ENCODE measurements around the gene PSTK.

The PSTK gene, protein sequence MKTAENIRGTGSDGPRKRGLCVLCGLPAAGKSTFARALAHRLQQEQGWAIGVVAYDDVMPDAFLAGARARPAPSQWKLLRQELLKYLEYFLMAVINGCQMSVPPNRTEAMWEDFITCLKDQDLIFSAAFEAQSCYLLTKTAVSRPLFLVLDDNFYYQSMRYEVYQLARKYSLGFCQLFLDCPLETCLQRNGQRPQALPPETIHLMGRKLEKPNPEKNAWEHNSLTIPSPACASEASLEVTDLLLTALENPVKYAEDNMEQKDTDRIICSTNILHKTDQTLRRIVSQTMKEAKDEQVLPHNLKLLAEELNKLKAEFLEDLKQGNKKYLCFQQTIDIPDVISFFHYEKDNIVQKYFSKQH

DNA sequence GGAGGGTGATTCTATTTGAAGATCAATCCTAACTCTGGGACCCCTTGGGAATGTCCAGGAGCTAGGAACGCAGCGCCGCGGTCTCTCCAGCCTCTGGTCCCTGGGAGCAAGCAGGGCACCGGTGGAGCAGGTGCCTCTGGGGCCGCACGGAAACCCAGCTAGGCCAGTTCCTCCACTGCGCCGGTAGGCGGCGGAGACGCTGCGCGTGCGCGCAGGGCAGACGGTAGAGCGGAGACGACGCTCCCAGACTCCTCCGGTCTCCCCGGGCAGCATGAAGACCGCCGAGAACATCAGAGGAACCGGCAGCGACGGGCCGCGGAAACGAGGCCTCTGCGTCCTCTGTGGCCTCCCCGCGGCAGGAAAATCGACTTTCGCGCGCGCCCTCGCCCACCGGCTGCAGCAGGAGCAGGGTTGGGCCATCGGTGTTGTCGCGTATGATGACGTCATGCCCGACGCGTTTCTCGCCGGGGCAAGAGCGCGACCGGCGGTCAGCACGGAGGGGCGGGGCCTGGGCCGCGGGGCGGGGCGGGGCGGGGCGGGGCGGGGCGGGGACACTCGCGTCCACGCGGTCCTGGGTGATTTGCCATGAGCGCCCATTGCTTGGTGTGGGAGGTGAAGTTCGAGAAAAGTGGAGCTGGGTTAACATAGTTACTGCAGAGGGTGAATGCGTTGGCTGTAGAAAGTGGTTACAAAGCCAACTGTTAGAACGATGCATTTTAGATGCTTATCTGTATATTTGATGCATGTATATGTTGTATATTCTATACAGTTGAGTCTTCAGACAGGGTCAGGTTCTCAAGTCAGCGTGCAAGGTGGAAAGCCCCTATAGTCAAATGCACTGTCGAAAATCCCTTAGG is at the start of gene PSTK:
TSS of gene PSTK (plus strand) at position 193 of the 857 bp plus-strand sequence. CDS start at position 272, 79 bp downstream.
- DNase-seq (ENCODE audit: low read depth, low spot score), result peak; percentile 76
- no CpG with 5 or more reads among the region's 73 CpGs for WGBS (ENCODE audit: insufficient coverage, insufficient read length)
- H3K4me1 ChIP-seq (ENCODE audit: control insufficient read depth, insufficient read depth, low read length), result no peaks in the 10 kb centered on the region
- no peaks in the 10 kb centered on the region for H3K27me3 ChIP-seq (ENCODE audit: control insufficient read depth, insufficient read depth, low read length)
- no peaks in the 10 kb centered on the region for H3K36me3 ChIP-seq (ENCODE audit: control insufficient read depth, insufficient read depth, low read length)
- H3K4me3 ChIP-seq (ENCODE audit: low read length), result peak within 1 kb of the TSS; percentile 85; the same call in 1 of the 2 replicates
- no peak within 1 kb of the TSS for H3K27ac ChIP-seq (ENCODE audit: low read length)
- H3K9me3 ChIP-seq (ENCODE audit: control insufficient read depth, insufficient read depth, low read length), result no peaks in the 10 kb centered on the region

DNA sequence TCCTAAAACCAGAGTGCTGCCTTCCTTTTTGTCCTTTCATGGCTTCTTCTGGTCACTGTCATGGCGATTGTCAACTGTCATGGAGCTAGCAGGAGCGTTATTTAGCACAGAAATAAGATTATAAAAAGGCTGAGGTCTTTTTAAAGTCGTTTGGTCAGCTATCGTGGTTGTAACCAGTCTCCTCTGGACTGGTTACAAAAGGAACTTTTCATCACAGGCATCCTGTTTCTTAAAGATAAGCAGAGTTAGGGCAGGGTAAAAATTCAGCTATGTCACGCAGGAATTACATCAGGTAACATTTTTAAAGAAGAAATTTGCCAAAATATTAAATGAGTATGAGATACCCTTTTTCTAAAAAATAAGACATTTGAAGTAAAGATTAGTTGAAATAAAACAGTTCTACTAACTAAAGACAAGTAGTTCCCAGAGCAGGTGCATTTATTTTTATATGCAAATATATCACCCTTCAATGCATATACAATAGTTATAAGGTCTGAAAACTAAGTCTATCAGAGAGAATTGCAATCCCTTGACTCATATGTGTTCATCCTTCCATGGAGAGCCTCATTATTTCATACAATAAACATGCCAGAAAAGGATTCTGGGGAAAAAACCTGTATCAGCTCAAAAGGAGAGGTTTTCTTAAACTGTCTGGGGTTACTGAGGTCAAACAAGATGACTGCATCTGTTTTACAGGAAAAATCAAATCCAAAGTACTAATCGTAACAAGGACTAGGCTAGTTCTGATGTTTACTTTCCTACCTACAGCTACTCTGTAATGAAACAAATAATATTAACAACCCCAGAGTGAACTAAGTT is 48.9 kb upstream of the PSTK start:
- no peaks in the 10 kb centered on the region for H3K9me3 ChIP-seq (ENCODE audit: control insufficient read depth, insufficient read depth, low read length)
- no CpG with 5 or more reads among the region's 6 CpGs for WGBS (ENCODE audit: insufficient coverage, insufficient read length)
- H3K27ac ChIP-seq (ENCODE audit: low read length), result no peak overlapping the region
- H3K4me1 ChIP-seq (ENCODE audit: control insufficient read depth, insufficient read depth, low read length), result no peaks in the 10 kb centered on the region
- no peaks in the 10 kb centered on the region for H3K27me3 ChIP-seq (ENCODE audit: control insufficient read depth, insufficient read depth, low read length)
- no peaks in the 10 kb centered on the region for H3K36me3 ChIP-seq (ENCODE audit: control insufficient read depth, insufficient read depth, low read length)
- no peak overlapping the region for H3K4me3 ChIP-seq (ENCODE audit: low read length)
- DNase-seq (ENCODE audit: low read depth, low spot score), result no peak

DNA sequence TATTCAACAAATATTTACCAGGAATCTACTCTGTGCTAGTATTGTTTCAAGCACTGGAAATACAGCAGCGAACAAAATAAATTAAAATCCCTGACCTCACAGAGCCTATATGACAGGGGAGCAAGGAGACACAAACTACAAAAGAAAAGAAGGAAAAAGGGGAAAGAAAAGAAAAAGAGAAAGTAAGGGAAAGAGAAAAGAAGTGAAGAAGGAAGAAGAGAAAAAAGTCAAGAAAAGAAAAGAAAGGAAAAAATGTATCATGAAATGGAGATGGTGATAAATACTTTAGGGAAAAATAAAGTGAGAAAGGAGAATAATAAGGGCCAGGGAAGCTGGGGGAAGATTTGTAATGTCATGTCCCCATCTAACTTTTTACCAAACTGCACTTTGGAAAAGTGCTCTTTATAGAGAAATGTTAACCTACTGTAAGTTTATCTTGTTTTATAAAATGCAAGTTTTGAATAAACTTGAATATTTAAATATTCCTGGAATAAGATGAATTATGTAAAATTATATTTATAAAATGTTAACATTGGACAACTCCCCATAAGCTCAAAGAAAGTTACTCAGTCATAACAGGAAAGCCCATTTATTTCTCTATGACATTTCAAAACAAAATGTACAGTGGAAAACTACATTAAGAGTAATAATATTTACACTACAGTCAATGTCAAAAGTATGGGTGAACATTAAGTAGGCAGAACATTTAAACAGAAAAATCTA is 40.9 kb upstream of the PSTK start:
- H3K27ac ChIP-seq (ENCODE audit: low read length), result no peak overlapping the region
- H3K27me3 ChIP-seq (ENCODE audit: control insufficient read depth, insufficient read depth, low read length), result no peaks in the 10 kb centered on the region
- DNase-seq (ENCODE audit: low read depth, low spot score), result no peak
- no CpG with 5 or more reads among the region's 1 CpG for WGBS (ENCODE audit: insufficient coverage, insufficient read length)
- no peaks in the 10 kb centered on the region for H3K4me1 ChIP-seq (ENCODE audit: control insufficient read depth, insufficient read depth, low read length)
- H3K9me3 ChIP-seq (ENCODE audit: control insufficient read depth, insufficient read depth, low read length), result no peaks in the 10 kb centered on the region
- H3K4me3 ChIP-seq (ENCODE audit: low read length), result no peak overlapping the region
- H3K36me3 ChIP-seq (ENCODE audit: control insufficient read depth, insufficient read depth, low read length), result no peaks in the 10 kb centered on the region; the same call in 1 of the 2 replicates

DNA sequence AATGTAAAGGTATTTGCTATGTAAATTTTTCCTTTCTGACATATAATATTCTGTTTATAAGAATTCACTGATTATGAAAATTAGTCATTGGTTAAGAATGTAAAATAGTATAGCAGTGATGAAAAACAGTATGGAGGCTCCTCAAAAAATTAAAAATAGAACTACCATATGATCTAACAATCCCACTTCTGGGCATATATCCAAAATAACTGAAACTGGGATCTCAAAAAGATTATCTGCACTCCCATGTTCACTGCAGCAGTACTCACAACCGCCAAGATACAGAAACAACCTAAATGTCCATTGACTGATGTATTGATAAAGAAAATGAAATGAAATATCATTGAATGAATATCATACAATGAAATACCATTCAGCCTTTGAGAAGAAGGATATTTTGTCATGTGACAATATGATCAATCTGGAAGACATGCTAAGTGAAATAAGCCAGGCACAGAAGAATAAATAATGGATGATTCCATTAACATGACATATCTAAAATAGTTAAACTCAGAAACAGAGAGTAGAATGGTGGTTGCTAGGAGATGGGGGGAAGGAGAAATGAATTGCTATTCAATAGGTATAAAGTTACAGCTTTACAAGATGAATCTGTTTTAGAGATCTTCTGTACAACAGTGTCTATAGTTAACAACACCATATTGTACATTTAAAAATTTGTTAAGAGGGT is 40.2 kb upstream of the PSTK start:
- no peaks in the 10 kb centered on the region for H3K4me1 ChIP-seq (ENCODE audit: control insufficient read depth, insufficient read depth, low read length)
- no peaks in the 10 kb centered on the region for H3K27me3 ChIP-seq (ENCODE audit: control insufficient read depth, insufficient read depth, low read length)
- H3K36me3 ChIP-seq (ENCODE audit: control insufficient read depth, insufficient read depth, low read length), result no peaks in the 10 kb centered on the region; the same call in 1 of the 2 replicates
- DNase-seq (ENCODE audit: low read depth, low spot score), result no peak
- H3K9me3 ChIP-seq (ENCODE audit: control insufficient read depth, insufficient read depth, low read length), result no peaks in the 10 kb centered on the region
- no peak overlapping the region for H3K27ac ChIP-seq (ENCODE audit: low read length)
- WGBS (ENCODE audit: insufficient coverage, insufficient read length), result no CpG with 5 or more reads among the region's 1 CpG
- no peak overlapping the region for H3K4me3 ChIP-seq (ENCODE audit: low read length)

DNA sequence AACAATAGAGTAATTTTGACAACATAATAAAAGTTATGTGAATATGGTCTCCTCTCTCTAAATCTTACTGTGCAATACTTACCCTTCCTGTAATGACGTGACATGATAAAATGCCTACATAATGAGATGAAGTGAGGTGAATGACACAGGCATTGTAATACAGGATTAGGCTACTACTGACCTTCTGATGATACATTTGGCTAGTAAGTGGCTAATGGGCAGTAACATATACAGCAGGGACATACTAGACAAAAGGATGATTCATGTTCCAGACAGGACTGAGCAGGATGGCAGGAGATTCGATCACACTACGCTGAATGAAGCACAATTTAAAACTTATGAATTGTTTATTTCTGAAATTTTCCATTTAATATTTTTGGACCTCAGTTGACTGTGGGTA is 30.9 kb upstream of the PSTK start:
- Histone ChIP-seq H3K4me3 (ENCODE audit: low read length) (no peak overlapping the region), H3K36me3 (ENCODE audit: control insufficient read depth, insufficient read depth, low read length) (no peaks in the 10 kb centered on the region), H3K9me3 (ENCODE audit: control insufficient read depth, insufficient read depth, low read length) (no peaks in the 10 kb centered on the region), H3K4me1 (ENCODE audit: control insufficient read depth, insufficient read depth, low read length) (no peaks in the 10 kb centered on the region), H3K27me3 (ENCODE audit: control insufficient read depth, insufficient read depth, low read length) (no peaks in the 10 kb centered on the region), H3K27ac (ENCODE audit: low read length) (no peak overlapping the region)
- DNase-seq (ENCODE audit: low read depth, low spot score), result no peak
- no CpG with 5 or more reads among the region's 3 CpGs for WGBS (ENCODE audit: insufficient coverage, insufficient read length)

DNA sequence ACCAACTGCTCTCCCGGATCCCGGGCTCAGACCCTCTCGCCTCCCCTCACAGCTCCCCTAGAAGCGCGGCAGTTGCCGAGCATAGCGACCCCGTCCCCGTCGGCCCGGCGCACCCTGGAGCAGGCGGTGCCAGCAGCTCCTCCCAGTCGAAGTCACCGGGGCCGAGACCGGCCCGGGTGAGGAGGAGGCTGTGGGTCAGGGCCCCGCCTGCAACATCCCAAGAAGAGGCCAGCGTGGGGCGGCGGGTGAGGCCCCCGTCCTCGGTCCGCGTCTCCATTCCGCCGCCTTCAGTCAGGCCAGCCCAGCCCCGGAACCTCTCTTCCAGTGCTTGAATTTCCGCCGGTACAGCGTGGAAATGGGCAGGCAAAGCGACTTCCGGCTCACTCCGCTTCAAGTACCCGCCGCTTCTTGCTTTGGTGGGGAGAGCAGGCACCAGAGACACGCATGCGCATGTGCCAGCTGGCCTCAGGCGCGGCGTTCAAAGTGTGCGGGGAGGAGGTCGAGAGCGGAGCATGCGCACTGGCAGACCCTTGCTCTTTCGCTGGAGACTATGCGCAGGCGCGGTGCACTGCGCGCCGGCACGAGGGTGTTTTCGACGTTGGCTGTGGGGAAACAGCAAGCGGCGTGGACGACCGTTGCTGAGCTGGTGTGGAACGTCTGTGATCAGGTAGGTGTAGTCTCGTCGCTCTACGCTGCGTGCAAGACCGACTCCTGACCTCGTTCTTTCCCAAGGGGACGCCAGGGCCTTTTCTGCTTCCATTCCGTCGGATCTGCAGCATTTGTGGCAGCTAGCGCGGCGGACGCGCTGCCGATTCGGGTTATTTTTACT is 26.1 kb upstream of the PSTK start, which contains the start of gene C10orf88:
TSS of gene C10orf88 (minus strand) at position 326 of the 829 bp plus-strand sequence. CDS start at position 277, 49 bp downstream.
- DNase-seq (ENCODE audit: low read depth, low spot score), result peak; percentile 94
- peak within 1 kb of the TSS; percentile 61; the same call in 1 of the 2 replicates for H3K4me3 ChIP-seq (ENCODE audit: low read length)
- no CpG with 5 or more reads among the region's 77 CpGs for WGBS (ENCODE audit: insufficient coverage, insufficient read length)
- no peaks in the 10 kb centered on the region for H3K36me3 ChIP-seq (ENCODE audit: control insufficient read depth, insufficient read depth, low read length)
- peaks cover 3% of the 10 kb centered on the region; the same call in 1 of the 2 replicates for H3K27me3 ChIP-seq (ENCODE audit: control insufficient read depth, insufficient read depth, low read length)
- peaks cover 1% of the 10 kb centered on the region; the same call in 1 of the 2 replicates for H3K4me1 ChIP-seq (ENCODE audit: control insufficient read depth, insufficient read depth, low read length)
- H3K27ac ChIP-seq (ENCODE audit: low read length), result no peak within 1 kb of the TSS
- no peaks in the 10 kb centered on the region for H3K9me3 ChIP-seq (ENCODE audit: control insufficient read depth, insufficient read depth, low read length)

DNA sequence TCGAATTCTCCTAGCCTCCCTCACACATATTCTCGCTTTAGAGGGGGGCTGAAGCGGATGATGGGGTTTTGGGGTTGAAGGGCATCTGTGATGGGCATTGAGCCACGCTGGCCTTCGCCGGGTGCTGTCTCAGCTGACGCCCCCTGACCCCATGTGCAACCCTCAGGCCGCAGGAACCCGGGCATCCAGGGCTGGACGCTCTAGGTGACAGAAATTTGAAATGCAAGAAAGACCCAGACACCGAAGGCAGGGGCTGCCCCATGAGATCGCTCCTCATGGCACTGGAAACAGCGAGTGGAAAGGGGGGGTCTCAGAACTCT is 25.5 kb upstream of the PSTK start:
- Histone ChIP-seq H3K27ac (ENCODE audit: low read length) (no peak overlapping the region), H3K4me1 (ENCODE audit: control insufficient read depth, insufficient read depth, low read length) (peaks cover 1% of the 10 kb centered on the region; the same call in 1 of the 2 replicates), H3K36me3 (ENCODE audit: control insufficient read depth, insufficient read depth, low read length) (no peaks in the 10 kb centered on the region), H3K4me3 (ENCODE audit: low read length) (no peak overlapping the region), H3K27me3 (ENCODE audit: control insufficient read depth, insufficient read depth, low read length) (peaks cover 3% of the 10 kb centered on the region; the same call in 1 of the 2 replicates), H3K9me3 (ENCODE audit: control insufficient read depth, insufficient read depth, low read length) (no peaks in the 10 kb centered on the region)
- WGBS (ENCODE audit: insufficient coverage, insufficient read length), result no CpG with 5 or more reads among the region's 13 CpGs
- DNase-seq (ENCODE audit: low read depth, low spot score), result no peak

DNA sequence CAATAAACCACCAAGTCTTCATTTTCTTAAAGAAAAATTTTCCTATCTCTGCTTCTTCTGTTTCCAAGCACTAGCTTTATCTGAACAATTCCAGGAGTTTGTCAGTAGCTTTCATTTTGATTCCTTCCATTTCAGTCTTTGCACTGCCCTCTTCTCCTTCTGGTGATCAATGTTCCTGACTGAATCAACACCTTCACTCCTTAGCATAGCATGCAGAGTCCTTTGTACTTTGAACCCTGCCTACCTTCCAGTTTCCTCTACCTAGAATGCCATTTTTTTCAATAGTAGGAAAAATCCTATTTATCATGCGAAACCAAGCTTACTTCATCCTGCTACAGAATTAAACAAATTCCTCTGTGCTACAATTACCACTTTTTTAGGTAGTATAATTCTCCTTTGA is 24.3 kb upstream of the PSTK start:
- Histone ChIP-seq H3K27me3 (ENCODE audit: control insufficient read depth, insufficient read depth, low read length) (peaks cover 3% of the 10 kb centered on the region; the same call in 1 of the 2 replicates), H3K9me3 (ENCODE audit: control insufficient read depth, insufficient read depth, low read length) (no peaks in the 10 kb centered on the region), H3K4me1 (ENCODE audit: control insufficient read depth, insufficient read depth, low read length) (peaks cover 1% of the 10 kb centered on the region; the same call in 1 of the 2 replicates), H3K4me3 (ENCODE audit: low read length) (no peak overlapping the region), H3K36me3 (ENCODE audit: control insufficient read depth, insufficient read depth, low read length) (no peaks in the 10 kb centered on the region), H3K27ac (ENCODE audit: low read length) (no peak overlapping the region)
- no peak for DNase-seq (ENCODE audit: low read depth, low spot score)
- no CpG with 5 or more reads among the region's 1 CpG for WGBS (ENCODE audit: insufficient coverage, insufficient read length)

DNA sequence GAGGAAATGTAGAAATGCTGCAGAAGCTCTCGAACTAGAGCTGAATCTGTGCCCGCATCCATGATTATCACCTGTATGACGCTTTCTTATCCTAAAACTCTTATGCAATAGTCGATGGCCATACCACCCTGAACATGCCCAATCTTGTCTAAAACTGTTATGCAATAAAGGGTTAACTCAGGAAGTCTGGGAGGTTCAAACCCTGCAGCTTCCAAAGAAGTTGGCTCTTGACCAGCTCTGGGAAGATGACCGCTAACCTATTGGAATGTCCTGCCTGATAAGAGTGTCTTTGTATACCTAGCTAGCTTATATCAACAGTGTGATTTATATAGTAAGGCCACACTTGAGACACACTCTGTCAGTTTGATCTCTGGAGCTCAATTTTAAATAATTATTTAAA is 22.7 kb upstream of the PSTK start:
- H3K9me3 ChIP-seq (ENCODE audit: control insufficient read depth, insufficient read depth, low read length), result no peaks in the 10 kb centered on the region
- DNase-seq (ENCODE audit: low read depth, low spot score), result no peak
- peaks cover 1% of the 10 kb centered on the region; the same call in 1 of the 2 replicates for H3K4me1 ChIP-seq (ENCODE audit: control insufficient read depth, insufficient read depth, low read length)
- no peaks in the 10 kb centered on the region for H3K36me3 ChIP-seq (ENCODE audit: control insufficient read depth, insufficient read depth, low read length)
- no CpG with 5 or more reads among the region's 5 CpGs for WGBS (ENCODE audit: insufficient coverage, insufficient read length)
- H3K27ac ChIP-seq (ENCODE audit: low read length), result no peak overlapping the region
- peaks cover 3% of the 10 kb centered on the region; the same call in 1 of the 2 replicates for H3K27me3 ChIP-seq (ENCODE audit: control insufficient read depth, insufficient read depth, low read length)
- H3K4me3 ChIP-seq (ENCODE audit: low read length), result no peak overlapping the region

Data from iPS DF 6.9 (cell line).